ENCODE results near the gene ICAM1.

DNA sequence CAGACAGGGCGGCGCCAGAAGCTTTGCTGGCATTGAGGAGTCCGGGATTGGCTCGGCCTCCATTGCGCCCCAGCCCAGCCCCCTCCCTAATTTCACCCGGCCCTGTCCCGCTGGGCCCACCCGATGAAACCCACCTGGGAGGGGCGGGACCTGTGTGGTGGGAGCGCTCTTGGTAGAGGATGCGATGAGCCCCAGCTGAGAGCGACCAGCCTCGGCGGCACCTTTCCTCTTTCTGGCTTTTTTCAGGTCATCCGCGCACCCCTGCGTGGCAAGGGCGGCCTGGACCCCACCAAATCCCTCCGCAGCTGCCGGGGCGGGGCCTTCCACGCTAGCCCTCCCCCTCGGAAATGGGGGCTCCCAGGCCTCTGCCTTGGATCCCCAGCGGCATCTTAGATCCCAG, 38.5 kb downstream of the ICAM1 start, which contains the start of gene ZGLP1:
- TF ChIP-seq POLR2AphosphoS5 (IDR thresholded peaks at IDR 0.05): no peak
- TF ChIP-seq, protein P1, sequence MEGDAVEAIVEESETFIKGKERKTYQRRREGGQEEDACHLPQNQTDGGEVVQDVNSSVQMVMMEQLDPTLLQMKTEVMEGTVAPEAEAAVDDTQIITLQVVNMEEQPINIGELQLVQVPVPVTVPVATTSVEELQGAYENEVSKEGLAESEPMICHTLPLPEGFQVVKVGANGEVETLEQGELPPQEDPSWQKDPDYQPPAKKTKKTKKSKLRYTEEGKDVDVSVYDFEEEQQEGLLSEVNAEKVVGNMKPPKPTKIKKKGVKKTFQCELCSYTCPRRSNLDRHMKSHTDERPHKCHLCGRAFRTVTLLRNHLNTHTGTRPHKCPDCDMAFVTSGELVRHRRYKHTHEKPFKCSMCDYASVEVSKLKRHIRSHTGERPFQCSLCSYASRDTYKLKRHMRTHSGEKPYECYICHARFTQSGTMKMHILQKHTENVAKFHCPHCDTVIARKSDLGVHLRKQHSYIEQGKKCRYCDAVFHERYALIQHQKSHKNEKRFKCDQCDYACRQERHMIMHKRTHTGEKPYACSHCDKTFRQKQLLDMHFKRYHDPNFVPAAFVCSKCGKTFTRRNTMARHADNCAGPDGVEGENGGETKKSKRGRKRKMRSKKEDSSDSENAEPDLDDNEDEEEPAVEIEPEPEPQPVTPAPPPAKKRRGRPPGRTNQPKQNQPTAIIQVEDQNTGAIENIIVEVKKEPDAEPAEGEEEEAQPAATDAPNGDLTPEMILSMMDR (IDR thresholded peaks at IDR 0.05): no peak
- TF ChIP-seq POLR2A (IDR thresholded peaks at IDR 0.05): no peak
